NCI-H1092 treated with DMSO at 0.1 percent for 48 hours (cell line): ENCODE results near the gene DDX39B.

Source experiments
- DNase-seq: peaks from one replicate; lab custom pipeline; 2025; lab: John Stamatoyannopoulos, UW

Gene DDX39B

GRCh38 chr6:31485055-31485454 lies 56.7 kb downstream of the DDX39B start:
- no peak for DNase-seq

- no peak for DNase-seq
These were observed 58.4 kb downstream of the DDX39B start for GRCh38 chr6:31483392-31483791.

DNA sequence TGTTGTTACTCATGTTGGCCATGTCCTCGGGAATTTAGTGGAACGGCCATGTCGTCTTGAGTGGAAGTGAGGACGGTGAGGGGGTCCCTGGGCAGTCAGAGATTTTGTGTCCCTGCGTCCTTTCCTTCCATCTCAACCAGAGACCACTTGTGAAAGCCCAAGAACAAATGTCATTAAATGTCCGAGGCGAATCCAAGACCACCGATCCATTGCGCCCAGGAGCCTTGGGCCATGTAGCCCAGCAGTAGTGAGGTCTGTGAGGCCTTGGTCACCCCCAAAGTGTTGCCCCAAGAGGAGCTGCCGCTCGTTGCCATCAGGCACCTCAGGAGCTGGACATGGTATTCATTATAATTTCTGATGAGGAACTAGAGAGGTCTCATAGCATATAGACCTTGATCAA lies 61.2 kb downstream of the DDX39B start:
- DNase-seq: no peak
